ENCODE results near the gene GFPT1.

DNA sequence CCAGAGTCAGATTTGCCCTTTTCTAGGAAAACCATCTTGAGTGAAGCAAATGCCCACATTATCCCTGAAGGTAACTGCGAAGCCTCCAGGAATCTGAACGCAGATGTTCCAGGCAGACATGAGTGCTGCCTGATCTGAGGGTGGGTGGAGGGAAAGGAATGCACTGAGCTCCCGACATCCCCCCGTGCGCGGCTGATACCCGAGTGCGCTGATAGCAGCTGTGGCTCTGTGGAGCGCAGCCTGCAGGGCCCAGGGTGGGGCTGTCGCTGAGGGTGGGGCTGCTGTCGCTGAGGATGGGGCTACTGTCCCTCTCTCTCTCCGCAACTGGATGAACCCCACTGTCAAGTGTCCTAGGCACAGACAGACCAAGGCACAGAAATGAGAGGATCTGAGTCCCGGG, 82.4 kb downstream of the GFPT1 start:
- TF ChIP-seq, protein P1, sequence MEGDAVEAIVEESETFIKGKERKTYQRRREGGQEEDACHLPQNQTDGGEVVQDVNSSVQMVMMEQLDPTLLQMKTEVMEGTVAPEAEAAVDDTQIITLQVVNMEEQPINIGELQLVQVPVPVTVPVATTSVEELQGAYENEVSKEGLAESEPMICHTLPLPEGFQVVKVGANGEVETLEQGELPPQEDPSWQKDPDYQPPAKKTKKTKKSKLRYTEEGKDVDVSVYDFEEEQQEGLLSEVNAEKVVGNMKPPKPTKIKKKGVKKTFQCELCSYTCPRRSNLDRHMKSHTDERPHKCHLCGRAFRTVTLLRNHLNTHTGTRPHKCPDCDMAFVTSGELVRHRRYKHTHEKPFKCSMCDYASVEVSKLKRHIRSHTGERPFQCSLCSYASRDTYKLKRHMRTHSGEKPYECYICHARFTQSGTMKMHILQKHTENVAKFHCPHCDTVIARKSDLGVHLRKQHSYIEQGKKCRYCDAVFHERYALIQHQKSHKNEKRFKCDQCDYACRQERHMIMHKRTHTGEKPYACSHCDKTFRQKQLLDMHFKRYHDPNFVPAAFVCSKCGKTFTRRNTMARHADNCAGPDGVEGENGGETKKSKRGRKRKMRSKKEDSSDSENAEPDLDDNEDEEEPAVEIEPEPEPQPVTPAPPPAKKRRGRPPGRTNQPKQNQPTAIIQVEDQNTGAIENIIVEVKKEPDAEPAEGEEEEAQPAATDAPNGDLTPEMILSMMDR (IDR thresholded peaks at IDR 0.05) = no peak
- TF ChIP-seq POLR2A (IDR thresholded peaks at IDR 0.05) = no peak

All from uterus (tissue), 2 donors.